GM19452 (cell line): Measurements from ENCODE around the gene PADI2.

ENCODE experiments used
- ATAC-seq: cut with Tn5 transposase; IDR thresholded peaks from one replicate; pipeline ENCODE4 v1.9.1; 2021; ENCODE audit not compliant: unreplicated experiment

PADI2 gene

DNA sequence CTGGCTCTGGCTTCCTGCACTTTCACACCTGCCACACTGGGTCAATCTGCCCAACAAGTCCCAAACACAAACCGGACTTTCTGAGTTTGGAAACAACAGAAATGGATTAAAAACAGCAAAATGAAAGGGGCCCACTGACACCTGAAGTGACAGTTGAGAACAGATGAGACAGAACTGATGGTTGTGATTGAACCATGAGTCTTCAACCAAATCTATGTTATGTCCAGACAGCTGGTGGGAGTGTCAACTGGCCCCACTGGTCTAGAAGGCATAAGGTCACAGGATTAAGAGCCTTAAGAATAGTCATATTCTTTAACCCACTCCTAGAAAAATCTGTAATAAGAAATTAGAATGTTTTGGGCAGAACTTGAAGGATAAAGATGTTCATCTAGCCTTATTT is 94.5 kb downstream of the PADI2 start:
- ATAC-seq: no peak

DNA sequence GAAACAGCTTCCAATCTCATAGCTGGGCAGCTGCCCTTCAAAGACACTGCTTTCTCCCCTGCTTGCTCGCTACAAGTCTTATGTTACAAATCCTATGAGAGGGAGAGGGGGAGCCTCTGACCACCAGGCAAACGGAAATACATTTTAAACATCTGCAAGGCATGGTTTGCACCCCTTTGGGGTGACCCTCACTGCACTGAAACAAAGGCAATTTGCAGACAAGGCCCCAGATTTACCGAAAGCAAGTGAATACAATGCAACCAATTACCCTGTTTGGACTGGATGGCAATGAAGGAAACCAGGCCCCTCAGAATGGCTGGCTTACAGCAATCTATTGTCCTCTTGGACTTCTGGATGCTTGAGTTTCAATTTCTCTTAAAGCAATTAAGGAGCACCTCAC is 95.7 kb downstream of the PADI2 start:
- no peak for ATAC-seq

DNA sequence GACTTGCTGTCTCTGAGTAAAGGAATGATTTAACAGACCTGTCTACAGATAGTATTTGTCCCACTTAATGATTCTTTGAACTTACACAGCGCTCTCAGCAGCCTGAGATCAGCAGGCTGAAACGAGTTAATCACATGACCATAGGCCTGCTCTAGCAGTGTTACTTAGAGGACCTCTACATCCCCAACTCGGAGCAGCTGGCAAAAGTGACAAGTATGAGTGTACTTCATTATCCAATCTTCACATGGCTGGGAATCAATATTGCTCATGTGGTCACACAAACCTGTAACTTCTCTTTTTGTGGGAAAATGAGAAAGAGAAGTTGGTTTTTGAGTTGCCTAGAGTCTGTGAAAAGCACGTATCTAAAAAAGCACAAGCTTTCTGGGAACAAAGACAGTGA is 96.1 kb downstream of the PADI2 start:
- no peak for ATAC-seq

DNA sequence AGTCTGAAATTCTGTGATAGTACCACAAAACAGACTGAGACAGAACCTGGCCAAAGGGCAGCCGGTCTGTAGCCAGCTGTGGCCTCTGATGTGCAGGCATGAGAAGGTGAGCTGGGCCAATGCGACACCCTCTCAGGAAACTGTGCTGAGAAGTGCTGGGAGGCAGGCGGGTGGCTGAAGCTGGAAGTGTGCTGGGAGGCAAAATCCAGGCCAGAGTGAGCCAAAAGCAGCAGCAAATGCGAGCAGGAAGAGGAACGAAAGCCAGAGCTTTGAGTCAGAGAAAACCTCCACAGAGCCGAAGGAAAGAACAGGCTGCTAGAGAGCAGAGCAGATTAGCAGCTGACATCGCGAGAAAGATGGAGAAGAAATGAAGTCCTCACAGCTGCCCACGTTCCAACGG is 97.4 kb downstream of the PADI2 start:
- no peak for ATAC-seq

DNA sequence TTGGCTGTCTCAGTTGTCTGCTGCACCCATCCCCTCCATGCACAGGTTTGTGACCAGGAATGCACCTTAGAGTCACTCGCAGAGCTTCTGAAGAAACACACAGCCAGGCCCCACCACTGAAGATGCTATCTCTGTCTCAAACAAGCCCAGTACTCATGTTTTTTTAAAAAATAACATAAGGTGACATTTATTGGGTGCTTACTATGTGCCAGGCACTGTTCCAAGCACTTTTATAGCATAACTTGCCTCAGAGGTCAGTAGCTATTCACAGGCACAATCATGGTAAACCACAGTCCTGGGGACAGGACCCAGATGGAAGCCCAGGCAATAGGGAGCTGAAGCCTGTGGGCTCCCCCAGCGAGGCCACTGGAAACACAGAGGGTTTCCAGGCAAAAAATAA is 98.7 kb downstream of the PADI2 start:
- ATAC-seq: no peak

DNA sequence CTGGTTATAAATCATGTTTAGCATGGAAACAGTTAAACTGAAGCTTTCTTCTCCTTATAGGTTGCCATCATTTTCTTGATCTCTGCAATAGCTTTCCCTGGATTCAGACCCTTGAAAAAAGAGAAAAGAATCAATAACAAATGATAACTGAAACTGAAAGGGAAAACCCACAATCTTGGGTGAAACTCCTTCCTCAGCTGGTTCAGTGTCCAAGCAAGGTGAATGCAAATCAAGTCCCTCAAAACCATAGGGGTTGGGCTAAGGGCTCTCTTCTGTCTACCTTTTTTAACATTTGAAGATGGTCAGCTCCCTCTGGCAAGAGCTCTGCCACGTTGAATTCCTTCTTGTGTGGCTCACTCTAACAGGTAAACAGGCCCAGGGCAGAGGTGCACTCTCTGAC is 100.4 kb downstream of the PADI2 start:
- ATAC-seq: no peak

DNA sequence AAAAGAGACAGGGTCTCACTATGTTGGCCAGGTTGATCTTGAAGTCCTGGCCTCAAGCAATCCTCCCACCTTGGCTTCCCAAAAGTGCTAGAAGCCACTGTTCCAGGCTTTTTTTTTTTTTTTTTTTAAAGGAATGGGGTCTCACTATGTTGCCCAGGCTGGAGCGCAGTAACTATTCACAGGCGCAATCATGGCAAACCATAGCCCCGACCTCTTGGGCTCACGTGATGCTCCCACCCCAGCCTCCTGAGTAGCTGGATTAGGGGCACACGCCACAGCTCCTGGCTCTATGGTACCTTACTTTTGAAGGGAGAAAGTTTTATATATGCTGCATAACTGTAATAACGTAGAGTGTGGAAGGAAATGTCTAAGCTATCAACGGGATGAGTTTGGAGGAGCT is 101.8 kb downstream of the PADI2 start:
- no peak for ATAC-seq
